Tibial nerve (tissue), 4 donors: ENCODE measurements around the gene OR2G2. TPM values are rescaled to one million over a fixed set of nuclear protein-coding genes. Genes with fewer than 3 reads are reported as not detected.

ENCODE experiments used
- DNase-seq, 2 donors: peaks; one replicate each; pipeline ENCODE4 v3.0.0-alpha.2; 2019; ENCODE audit warnings: low spot score in 2 of 2
- H3K27ac ChIP-seq, 4 donors: fragments of 200-600 bp; sonication (generic) in 3 of 4; one replicate each; pipeline ENCODE4 v1.5.1; 2017 to 2019; ENCODE audit warnings: mild to moderate bottlenecking in 1 of 4
- H3K27me3 ChIP-seq, 2 donors: fragments of 200-600 bp; sonication (generic) in 1 of 2; one replicate each; pipeline versions ENCODE4 v1.5.1 to v1.6.0; 2017 to 2019
- H3K36me3 ChIP-seq, 3 donors: fragments of 200-600 bp; sonication (generic); one replicate each; pipeline ENCODE4 v1.5.1; 2018 to 2019
- H3K4me1 ChIP-seq, 4 donors: fragments of 200-600 bp; sonication (generic) in 3 of 4; one replicate each; pipeline ENCODE4 v1.5.1; 2017 to 2019
- H3K4me3 ChIP-seq, 4 donors: fragments of 200-600 bp; sonication (generic) in 3 of 4; one replicate each; pipeline ENCODE4 v1.5.1; 2017 to 2019; ENCODE audit warnings: mild to moderate bottlenecking in 1 of 4, moderate library complexity in 1 of 4
- H3K9me3 ChIP-seq, 4 donors: fragments of 200-600 bp; sonication (generic) in 3 of 4; one replicate each; pipeline ENCODE4 v1.5.1; 2017 to 2019
- CTCF ChIP-seq, 5 experiments: fragments of 200-600 bp in 3 of 5; fragments of 450-650 bp in 2 of 5; sonication (generic) in 3 of 5; IDR thresholded peaks; one replicate each; pipeline ENCODE4 v1.5.1; 2016 to 2019; ENCODE audit warnings: antibody characterized with exemption in 5 of 5, mild to moderate bottlenecking in 3 of 5, moderate library complexity in 2 of 5
- EP300 ChIP-seq, 2 donors: sonication (generic); formaldehyde crosslinking; IDR thresholded peaks; one replicate each; pipeline ENCODE4 v1.6.1; 2017; ENCODE audit warnings: antibody characterized with exemption in 2 of 2, mild to moderate bottlenecking in 1 of 2
- POLR2A ChIP-seq, 2 donors: fragments of 450-650 bp; IDR thresholded peaks; one replicate each; pipeline ENCODE4 v1.6.1; 2017; ENCODE audit warnings: antibody characterized with exemption in 2 of 2, mild to moderate bottlenecking in 2 of 2, moderate library complexity in 2 of 2
- WGBS, 2 donors: methylation state at CpG; one replicate each; pipeline ENCODE4 v1.1.5; 2018; 5-methylcytosine and 5-hydroxymethylcytosine counted together
- total RNA-seq, 4 donors: library from RNA; depleted of rRNA; stranded (reverse); fragments of >200 nt; gene quantifications; one replicate each; pipeline ENCODE4 v1.1.0, GENCODE V29; 2016

OR2G2 gene
- total RNA-seq, 4 donors from 2014 or later, result not detected

- WGBS, 2 donors, result 59 to 66% methylated on average over 5 of the region's 5 CpGs
- no peak overlapping the region for H3K27ac ChIP-seq
- no peaks in the 10 kb centered on the region for H3K27me3 ChIP-seq
- H3K9me3 ChIP-seq, result no peaks in the 10 kb centered on the region
- H3K4me3 ChIP-seq, result no peak overlapping the region
- no peaks in the 10 kb centered on the region for H3K4me1 ChIP-seq
- H3K36me3 ChIP-seq, result no peaks in the 10 kb centered on the region
- no peak for TF ChIP-seq EP300 (IDR thresholded peaks at IDR 0.05)
- TF ChIP-seq CTCF (IDR thresholded peaks at IDR 0.05), result no peak
- TF ChIP-seq POLR2A (IDR thresholded peaks at IDR 0.05), result no peak
- DNase-seq, result no peak
Measured at GRCh38 chr1:247548092-247548491, 40.1 kb upstream of the OR2G2 start.

- no peak for TF ChIP-seq EP300 (IDR thresholded peaks at IDR 0.05)
- TF ChIP-seq POLR2A (IDR thresholded peaks at IDR 0.05), result no peak
- no peak for TF ChIP-seq CTCF (IDR thresholded peaks at IDR 0.05)
- no peak for DNase-seq
- no peaks in the 10 kb centered on the region for H3K9me3 ChIP-seq
- 79 to 87% methylated on average over 13 of the region's 13 CpGs for WGBS, 2 donors
- H3K36me3 ChIP-seq, result no peaks in the 10 kb centered on the region
- H3K27ac ChIP-seq, result no peak within 1 kb of the TSS
- H3K4me3 ChIP-seq, result no peak within 1 kb of the TSS
- H3K4me1 ChIP-seq, result no peaks in the 10 kb centered on the region
- no peaks in the 10 kb centered on the region for H3K27me3 ChIP-seq
Measured at GRCh38 chr1:247548769-247549182, 39.4 kb upstream of the OR2G2 start, which contains the start of gene GCSAML. TSS of gene GCSAML (plus strand) at chr1:247549134. CDS start at chr1:247549192, 58 bp downstream.

GRCh38 chr1:247551721-247552120, 36.4 kb upstream of the OR2G2 start:
- no peak for DNase-seq
- H3K9me3 ChIP-seq, result no peaks in the 10 kb centered on the region
- no peak overlapping the region for H3K27ac ChIP-seq
- no peaks in the 10 kb centered on the region for H3K36me3 ChIP-seq
- 38 to 44% methylated on average over 1 of the region's 1 CpG for WGBS, 2 donors
- H3K4me1 ChIP-seq, result no peaks in the 10 kb centered on the region
- TF ChIP-seq EP300 (IDR thresholded peaks at IDR 0.05) (no peak), POLR2A (IDR thresholded peaks at IDR 0.05) (no peak), CTCF (IDR thresholded peaks at IDR 0.05) (no peak)
- no peaks in the 10 kb centered on the region for H3K27me3 ChIP-seq
- H3K4me3 ChIP-seq, result no peak overlapping the region

GRCh38 chr1:247552231-247552630, 35.9 kb upstream of the OR2G2 start:
- no peaks in the 10 kb centered on the region for H3K9me3 ChIP-seq
- H3K27me3 ChIP-seq, result no peaks in the 10 kb centered on the region
- DNase-seq, result no peak
- no peaks in the 10 kb centered on the region for H3K36me3 ChIP-seq
- 63 to 70% methylated on average over 2 of the region's 2 CpGs for WGBS, 2 donors
- TF ChIP-seq CTCF (IDR thresholded peaks at IDR 0.05) (no peak), EP300 (IDR thresholded peaks at IDR 0.05) (no peak), POLR2A (IDR thresholded peaks at IDR 0.05) (no peak)
- H3K4me1 ChIP-seq, result no peaks in the 10 kb centered on the region
- H3K4me3 ChIP-seq, result no peak overlapping the region
- H3K27ac ChIP-seq, result no peak overlapping the region

- Histone ChIP-seq H3K4me3 (no peak overlapping the region), H3K27me3 (no peaks in the 10 kb centered on the region), H3K36me3 (no peaks in the 10 kb centered on the region), H3K27ac (no peak overlapping the region), H3K4me1 (no peaks in the 10 kb centered on the region), H3K9me3 (no peaks in the 10 kb centered on the region)
- no peak for DNase-seq
- WGBS, 2 donors, result 63 to 69% methylated on average over 2 of the region's 2 CpGs
- no peak for TF ChIP-seq EP300 (IDR thresholded peaks at IDR 0.05)
- no peak for TF ChIP-seq CTCF (IDR thresholded peaks at IDR 0.05)
- TF ChIP-seq POLR2A (IDR thresholded peaks at IDR 0.05), result no peak
Measured at GRCh38 chr1:247557926-247558674, 30.1 kb upstream of the OR2G2 start.
